SU-DHL-6 (cell line): ENCODE results near the gene MED7.

Source experiments
- H2AFZ ChIP-seq: fragments of 200-600 bp; sonication (generic); 2 replicates; pipeline ENCODE4 v1.6.1; 2014; ENCODE audit warnings: low read depth, mild to moderate bottlenecking, moderate library complexity, mixed read lengths, antibody characterized with exemption, low read length; ENCODE audit not compliant: severe bottlenecking
- H3F3A ChIP-seq: fragments of 200-600 bp; shearing (Covaris generic); 2 replicates; pipeline ENCODE4 v1.6.0; 2016; ENCODE audit warnings: antibody characterized with exemption, mild to moderate bottlenecking; ENCODE audit not compliant: insufficient read depth
- H3K27ac ChIP-seq: fragments of 200-600 bp; sonication (generic); 2 replicates; pipeline ENCODE4 v1.5.1; 2016; ENCODE audit warnings: low read depth, mild to moderate bottlenecking, low read length, moderate library complexity, mixed read lengths
- H3K27me3 ChIP-seq: fragments of 200-600 bp; sonication (generic), shearing (Covaris generic); 2 replicates; pipeline ENCODE4 v1.6.0; 2014; ENCODE audit warnings: mild to moderate bottlenecking, low read length
- H3K36me3 ChIP-seq: fragments of 200-600 bp; sonication (generic); 2 replicates; pipeline ENCODE4 v1.6.1; 2014; ENCODE audit warnings: mild to moderate bottlenecking, low read length, mixed read lengths
- H3K4me2 ChIP-seq: fragments of 300-600, 200-600 bp; shearing (Covaris generic), sonication (generic); 2 replicates; pipeline ENCODE4 v1.6.0; 2014; ENCODE audit warnings: low read length, low read depth, mild to moderate bottlenecking; ENCODE audit not compliant: poor library complexity, severe bottlenecking
- H3K4me3 ChIP-seq: fragments of 200-600 bp; sonication (generic); 2 replicates; pipeline ENCODE4 v1.5.1; 2014; ENCODE audit warnings: antibody characterized with exemption, low read length, mild to moderate bottlenecking, mixed read lengths; ENCODE audit not compliant: insufficient read depth, poor library complexity, severe bottlenecking
- H3K79me2 ChIP-seq: fragments of 200-600 bp; sonication (generic); 2 replicates; pipeline ENCODE4 v1.6.1; 2014; ENCODE audit warnings: mild to moderate bottlenecking, low read length, moderate library complexity; ENCODE audit not compliant: insufficient read depth
- H3K9ac ChIP-seq: fragments of 200-600 bp; sonication (generic); 2 replicates; pipeline ENCODE4 v1.7.0; 2014; ENCODE audit warnings: mild to moderate bottlenecking, low read length
- H3K9me2 ChIP-seq: fragments of 200-600 bp; sonication (generic); replicated peaks from 2 replicates; pipeline ENCODE4 v1.6.1; 2014; ENCODE audit warnings: low read length; ENCODE audit not compliant: insufficient read depth
- H3K9me3 ChIP-seq: fragments of 200-600 bp; sonication (generic); 2 replicates; pipeline ENCODE4 v1.6.1; 2014; ENCODE audit warnings: low read length, mixed read lengths; ENCODE audit not compliant: insufficient read depth
- H4K20me1 ChIP-seq: fragments of 200-600 bp; sonication (generic); 2 replicates; pipeline ENCODE4 v1.6.1; 2014; ENCODE audit warnings: low read depth, mild to moderate bottlenecking, antibody characterized with exemption, low read length, moderate library complexity, mixed read lengths
- EZH2phosphoT487 ChIP-seq: fragments of 200-600 bp; sonication (generic), shearing (Covaris generic); conservative IDR thresholded peaks from 2 replicates; pipeline ENCODE4 v1.6.1; 2018; ENCODE audit warnings: mild to moderate bottlenecking, antibody characterized with exemption, low read length, moderate library complexity, mixed read lengths
- TF ChIP-seq, protein P1 (sequence below): fragments of 200-600 bp; sonication (generic); IDR thresholded peaks from one replicate; pipeline ENCODE4 v1.5.1; 2017; ENCODE audit warnings: antibody characterized with exemption, mild to moderate bottlenecking, low read length, moderate library complexity; ENCODE audit not compliant: insufficient read depth, poor library complexity, severe bottlenecking

MED7 gene

DNA sequence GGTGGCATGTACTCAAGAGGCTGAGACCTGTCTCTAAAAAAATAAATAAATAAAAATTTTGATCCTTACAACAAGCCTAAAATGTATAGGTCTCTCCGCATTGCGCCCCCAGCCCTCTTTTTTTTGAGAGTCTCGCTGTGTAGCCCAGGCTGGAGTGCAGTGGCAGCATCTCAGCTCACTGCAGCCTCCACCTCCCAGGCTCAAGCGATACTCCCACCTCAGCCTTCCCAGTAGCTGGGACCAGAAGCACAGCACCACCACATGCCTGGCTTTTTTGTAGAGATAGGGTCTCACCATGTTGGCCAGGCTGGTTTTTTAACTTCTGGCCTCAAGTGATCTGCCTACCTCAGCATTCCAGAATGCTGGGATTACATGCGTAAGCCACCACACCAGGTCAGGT, 25.6 kb upstream of the MED7 start:
- no peak overlapping the region for H3K4me2 ChIP-seq
- peaks cover 10% of the 10 kb centered on the region; the same call in 1 of the 2 replicates for H3F3A ChIP-seq
- no peaks in the 10 kb centered on the region for H3K36me3 ChIP-seq
- H2AFZ ChIP-seq, result no peak overlapping the region
- no peak overlapping the region for H3K4me3 ChIP-seq
- H3K9ac ChIP-seq, result no peak overlapping the region
- no peak overlapping the region for H3K27ac ChIP-seq
- H3K27me3 ChIP-seq, result no peaks in the 10 kb centered on the region
- no peaks in the 10 kb centered on the region; the same call in 1 of the 2 replicates for H3K9me3 ChIP-seq
- H4K20me1 ChIP-seq, result no peaks in the 10 kb centered on the region
- TF ChIP-seq EZH2phosphoT487, result no peak
- TF ChIP-seq, protein P1, sequence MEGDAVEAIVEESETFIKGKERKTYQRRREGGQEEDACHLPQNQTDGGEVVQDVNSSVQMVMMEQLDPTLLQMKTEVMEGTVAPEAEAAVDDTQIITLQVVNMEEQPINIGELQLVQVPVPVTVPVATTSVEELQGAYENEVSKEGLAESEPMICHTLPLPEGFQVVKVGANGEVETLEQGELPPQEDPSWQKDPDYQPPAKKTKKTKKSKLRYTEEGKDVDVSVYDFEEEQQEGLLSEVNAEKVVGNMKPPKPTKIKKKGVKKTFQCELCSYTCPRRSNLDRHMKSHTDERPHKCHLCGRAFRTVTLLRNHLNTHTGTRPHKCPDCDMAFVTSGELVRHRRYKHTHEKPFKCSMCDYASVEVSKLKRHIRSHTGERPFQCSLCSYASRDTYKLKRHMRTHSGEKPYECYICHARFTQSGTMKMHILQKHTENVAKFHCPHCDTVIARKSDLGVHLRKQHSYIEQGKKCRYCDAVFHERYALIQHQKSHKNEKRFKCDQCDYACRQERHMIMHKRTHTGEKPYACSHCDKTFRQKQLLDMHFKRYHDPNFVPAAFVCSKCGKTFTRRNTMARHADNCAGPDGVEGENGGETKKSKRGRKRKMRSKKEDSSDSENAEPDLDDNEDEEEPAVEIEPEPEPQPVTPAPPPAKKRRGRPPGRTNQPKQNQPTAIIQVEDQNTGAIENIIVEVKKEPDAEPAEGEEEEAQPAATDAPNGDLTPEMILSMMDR, result no peak
- no peaks in the 10 kb centered on the region for H3K79me2 ChIP-seq
- no peaks in the 10 kb centered on the region for H3K9me2 ChIP-seq

DNA sequence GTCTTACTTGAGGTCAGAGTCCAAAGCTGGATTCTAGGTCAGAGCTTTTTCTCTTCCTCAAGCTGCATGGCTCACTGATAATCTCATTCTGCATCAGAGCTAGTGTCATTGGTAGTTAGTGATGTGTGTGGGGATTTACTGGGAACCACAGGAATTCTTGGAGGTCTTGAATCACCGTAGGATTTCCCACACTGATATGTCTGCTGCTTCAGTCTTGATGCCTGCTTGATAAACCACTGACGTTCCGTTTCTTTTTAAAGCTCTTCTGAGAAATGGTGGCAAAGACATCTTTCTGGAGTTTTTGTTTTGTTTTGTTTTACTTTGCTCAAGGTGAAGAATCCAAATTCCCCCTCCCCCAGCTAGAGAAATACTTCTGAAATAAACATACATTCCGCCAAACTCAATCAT, 24.6 kb upstream of the MED7 start:
- Histone ChIP-seq H3K27ac (no peak overlapping the region), H3K4me2 (peak overlapping the region; percentile 29), H3K4me3 (no peak overlapping the region)

DNA sequence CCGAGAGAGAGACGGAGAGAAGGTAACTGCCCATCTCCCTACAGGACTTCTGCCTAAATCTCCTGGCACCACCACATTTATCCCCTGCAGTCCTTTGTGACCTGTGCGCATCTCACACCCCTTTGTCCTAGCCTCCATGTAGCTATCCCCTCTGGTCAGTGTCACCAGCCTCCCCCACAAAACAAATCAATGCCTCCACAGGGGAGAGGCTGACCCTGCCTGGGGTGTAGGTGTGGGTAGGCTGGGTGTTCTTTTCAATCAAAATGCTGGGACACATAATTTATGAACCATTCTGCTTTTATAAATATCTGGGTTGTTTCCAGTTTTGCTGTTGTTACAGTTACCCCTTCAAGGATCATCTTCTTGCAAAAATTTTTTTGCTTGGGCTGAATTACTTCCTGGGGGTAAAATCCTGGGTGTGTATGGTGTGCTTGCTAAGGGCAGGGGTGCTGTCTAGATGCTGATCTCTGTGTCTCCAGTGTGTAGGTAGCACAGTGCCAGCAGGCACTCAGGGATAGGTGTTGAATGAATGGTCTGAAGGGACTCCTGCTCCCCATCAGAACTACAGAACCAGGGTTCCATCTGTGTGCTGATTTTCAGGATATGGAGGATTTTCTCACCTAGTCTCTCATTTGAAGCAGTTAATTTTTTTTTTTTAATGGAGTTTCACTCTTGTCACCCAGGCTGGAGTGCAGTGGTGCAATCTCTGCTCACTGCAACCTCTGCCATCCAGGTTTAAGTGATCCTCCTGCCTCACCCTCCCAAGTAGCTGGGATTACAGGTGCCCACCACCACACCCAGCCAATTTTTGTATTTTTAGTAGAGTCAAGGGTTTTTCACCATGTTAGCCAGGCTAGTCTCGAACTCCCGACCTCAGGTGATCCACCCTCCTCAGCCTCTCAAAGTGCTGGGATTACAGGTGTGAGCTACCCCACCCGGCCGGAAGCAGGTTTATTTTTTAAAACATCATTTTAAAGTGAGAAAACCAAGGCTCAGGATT, 23.8 kb upstream of the MED7 start, which contains the start of gene GARIN3:
Gene GARIN3 (minus strand): TSS at position 51 of the 1,000 bp plus-strand sequence. CDS start 96 bp downstream, outside the sequence.
- H3K9me2 ChIP-seq, result no peaks in the 10 kb centered on the region
- no peaks in the 10 kb centered on the region for H3K36me3 ChIP-seq
- peak within 1 kb of the TSS; percentile 29 for H3K4me2 ChIP-seq
- no peaks in the 10 kb centered on the region; the same call in 1 of the 2 replicates for H3K9me3 ChIP-seq
- H3K4me3 ChIP-seq, result no peak within 1 kb of the TSS
- TF ChIP-seq, protein P1, result no peak
- no peak for TF ChIP-seq EZH2phosphoT487
- no peaks in the 10 kb centered on the region for H3F3A ChIP-seq
- H3K9ac ChIP-seq, result no peak within 1 kb of the TSS
- H3K27me3 ChIP-seq, result no peaks in the 10 kb centered on the region
- no peak within 1 kb of the TSS for H2AFZ ChIP-seq
- H3K27ac ChIP-seq, result no peak within 1 kb of the TSS
- no peaks in the 10 kb centered on the region for H3K79me2 ChIP-seq
- H4K20me1 ChIP-seq, result no peaks in the 10 kb centered on the region

More for the DNA sequence above, 24.6 kb upstream of the MED7 start:
- Histone ChIP-seq H3F3A (peaks cover 3% of the 10 kb centered on the region; the same call in 1 of the 2 replicates), H3K27me3 (no peaks in the 10 kb centered on the region), H3K9me3 (no peaks in the 10 kb centered on the region; the same call in 1 of the 2 replicates), H3K9me2 (no peaks in the 10 kb centered on the region), H2AFZ (no peak overlapping the region), H3K79me2 (no peaks in the 10 kb centered on the region), H3K36me3 (no peaks in the 10 kb centered on the region), H3K9ac (no peak overlapping the region), H4K20me1 (no peaks in the 10 kb centered on the region)
- no peak for TF ChIP-seq EZH2phosphoT487
- TF ChIP-seq, protein P1, result no peak
